C4-2B (cell line): ENCODE measurements around the gene POLE.

Source experiments
- H3K27ac ChIP-seq: fragments of 450-650 bp; 2 replicates; pipeline ENCODE4 v1.5.1; 2017
- ZFX ChIP-seq: fragments of 450-650 bp; IDR thresholded peaks from 2 replicates; pipeline ENCODE4 v1.6.1; 2017
- TF ChIP-seq, protein P1 (sequence below): fragments of 450-650 bp; conservative IDR thresholded peaks from 2 replicates; pipeline ENCODE4 v1.5.1; 2017; ENCODE audit warnings: mild to moderate bottlenecking

The POLE gene

GRCh38 chr12:132577191-132577920 lies 109.8 kb downstream of the POLE start:
- no peak for TF ChIP-seq ZFX
- TF ChIP-seq, protein P1, sequence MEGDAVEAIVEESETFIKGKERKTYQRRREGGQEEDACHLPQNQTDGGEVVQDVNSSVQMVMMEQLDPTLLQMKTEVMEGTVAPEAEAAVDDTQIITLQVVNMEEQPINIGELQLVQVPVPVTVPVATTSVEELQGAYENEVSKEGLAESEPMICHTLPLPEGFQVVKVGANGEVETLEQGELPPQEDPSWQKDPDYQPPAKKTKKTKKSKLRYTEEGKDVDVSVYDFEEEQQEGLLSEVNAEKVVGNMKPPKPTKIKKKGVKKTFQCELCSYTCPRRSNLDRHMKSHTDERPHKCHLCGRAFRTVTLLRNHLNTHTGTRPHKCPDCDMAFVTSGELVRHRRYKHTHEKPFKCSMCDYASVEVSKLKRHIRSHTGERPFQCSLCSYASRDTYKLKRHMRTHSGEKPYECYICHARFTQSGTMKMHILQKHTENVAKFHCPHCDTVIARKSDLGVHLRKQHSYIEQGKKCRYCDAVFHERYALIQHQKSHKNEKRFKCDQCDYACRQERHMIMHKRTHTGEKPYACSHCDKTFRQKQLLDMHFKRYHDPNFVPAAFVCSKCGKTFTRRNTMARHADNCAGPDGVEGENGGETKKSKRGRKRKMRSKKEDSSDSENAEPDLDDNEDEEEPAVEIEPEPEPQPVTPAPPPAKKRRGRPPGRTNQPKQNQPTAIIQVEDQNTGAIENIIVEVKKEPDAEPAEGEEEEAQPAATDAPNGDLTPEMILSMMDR: no peak
- H3K27ac ChIP-seq: no peak overlapping the region

- TF ChIP-seq, protein P1: no peak
- TF ChIP-seq ZFX: no peak
- no peak overlapping the region for H3K27ac ChIP-seq
These were observed 110.4 kb downstream of the POLE start for GRCh38 chr12:132576701-132577100.

DNA sequence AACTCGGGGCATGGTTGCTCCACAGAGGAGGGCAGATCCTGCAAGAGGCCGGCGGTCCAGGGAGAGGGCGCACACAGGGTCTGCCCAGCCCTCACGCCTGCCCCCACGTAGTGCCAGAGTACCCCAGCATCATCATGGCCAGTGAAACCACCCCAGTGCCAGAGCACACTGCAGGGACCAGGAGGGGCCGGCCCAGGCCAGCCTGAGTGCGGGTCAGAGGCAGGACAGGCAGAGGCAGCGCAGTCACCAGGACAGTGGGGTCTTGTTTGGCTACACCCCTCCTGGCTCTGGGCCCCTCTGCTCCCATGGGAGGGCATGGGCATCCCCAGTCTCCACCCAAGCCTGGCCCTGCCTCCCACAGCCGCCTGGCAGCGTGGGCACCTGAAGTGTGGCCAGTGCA lies 111.5 kb downstream of the POLE start:
- H3K27ac ChIP-seq: no peak overlapping the region
- TF ChIP-seq, protein P1: no peak
- no peak for TF ChIP-seq ZFX

DNA sequence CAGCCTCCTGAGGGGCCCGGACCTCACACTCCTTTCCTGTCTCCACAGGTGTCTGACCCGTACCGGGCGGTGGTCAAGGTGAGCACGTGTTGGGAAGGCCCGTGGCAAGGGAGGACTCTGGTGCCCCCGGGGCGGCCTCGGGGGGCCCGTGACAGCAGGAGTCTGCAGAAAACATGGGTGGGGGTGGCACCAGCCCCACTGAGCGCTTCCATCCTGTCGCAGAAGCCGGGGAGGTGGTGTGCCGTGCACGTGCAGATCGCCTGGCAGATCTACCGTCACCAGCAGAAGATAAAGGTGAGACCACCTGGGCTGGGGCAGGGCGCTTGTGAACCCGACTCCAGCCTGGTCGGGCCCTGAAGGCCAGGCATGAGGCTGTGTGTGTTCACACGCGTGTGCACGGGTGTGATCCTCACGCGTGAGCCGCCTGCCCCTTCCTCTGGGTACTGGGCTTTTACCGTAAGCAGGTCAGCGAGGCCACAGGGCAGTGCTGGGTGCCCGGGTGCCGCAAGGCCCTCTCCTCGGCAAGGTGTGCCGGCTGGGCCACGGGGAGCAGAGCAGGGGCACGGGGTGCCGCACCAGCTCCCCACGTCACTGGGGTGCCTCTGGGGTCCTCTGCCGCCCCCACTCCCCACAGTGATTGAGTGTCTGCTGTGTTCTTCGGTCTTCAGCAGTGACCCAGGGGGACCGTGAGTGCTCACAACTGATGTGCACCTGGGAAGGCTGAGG lies 112.7 kb downstream of the POLE start:
- H3K27ac ChIP-seq: no peak overlapping the region
- TF ChIP-seq ZFX: no peak
